NT2/D1 (cell line): ENCODE results near the gene DDX11.
"Not testable (repeated sequence)": the region's sequence is repeated elsewhere in the genome, so short reads cannot be mapped to it uniquely, and the experiment has no call there.

Experiments used
- DNase-seq: peaks from one replicate; pipeline ENCODE4 v3.0.0-alpha.2; 2011; ENCODE audit warnings: low read depth, low spot score
- H3K27me3 ChIP-seq: 2 replicates; pipeline ENCODE4 v1.6.0; 2011; ENCODE audit warnings: mild to moderate bottlenecking; ENCODE audit not compliant: insufficient read length, insufficient read depth
- H3K36me3 ChIP-seq: 2 replicates; pipeline ENCODE4 v1.6.1; 2011; ENCODE audit warnings: mild to moderate bottlenecking, low read length, mixed read lengths; ENCODE audit not compliant: insufficient read depth, insufficient read length
- H3K4me1 ChIP-seq: 2 replicates; pipeline ENCODE4 v1.5.1; 2011; ENCODE audit not compliant: insufficient read depth, insufficient read length
- H3K4me3 ChIP-seq: 2 replicates; pipeline ENCODE4 v1.5.1; 2011; ENCODE audit warnings: low read depth; ENCODE audit not compliant: insufficient read length
- H3K9ac ChIP-seq: 2 replicates; pipeline ENCODE4 v1.6.0; 2011; ENCODE audit warnings: low read depth; ENCODE audit not compliant: insufficient read length
- H3K9me3 ChIP-seq: 2 replicates; pipeline ENCODE4 v1.5.1; 2011; ENCODE audit warnings: mild to moderate bottlenecking, low read length; ENCODE audit not compliant: insufficient read depth

DDX11 gene

GRCh38 chr12:31096251-31097065 lies 22.8 kb downstream of the DDX11 start:
- DNase-seq, H3K4me1 ChIP-seq, H3K27me3 ChIP-seq, H3K9ac ChIP-seq, H3K4me3 ChIP-seq, H3K9me3 ChIP-seq: not testable (repeated sequence)
- peaks cover 65% of the 10 kb centered on the region for H3K36me3 ChIP-seq

GRCh38 chr12:31097819-31098218 lies 24.2 kb downstream of the DDX11 start:
- H3K4me1 ChIP-seq, H3K4me3 ChIP-seq, H3K9ac ChIP-seq, DNase-seq, H3K27me3 ChIP-seq, H3K9me3 ChIP-seq: not testable (repeated sequence)
- H3K36me3 ChIP-seq: peaks cover 64% of the 10 kb centered on the region

GRCh38 chr12:31098363-31098762 lies 24.7 kb downstream of the DDX11 start:
- H3K27me3 ChIP-seq, H3K4me1 ChIP-seq, H3K9me3 ChIP-seq, DNase-seq, H3K4me3 ChIP-seq, H3K9ac ChIP-seq: not testable (repeated sequence)
- H3K36me3 ChIP-seq: peaks cover 67% of the 10 kb centered on the region

- not testable (repeated sequence) for H3K9me3 ChIP-seq, H3K9ac ChIP-seq, H3K4me1 ChIP-seq, DNase-seq, H3K27me3 ChIP-seq, H3K4me3 ChIP-seq
- peaks cover 71% of the 10 kb centered on the region for H3K36me3 ChIP-seq
Measured at GRCh38 chr12:31098771-31099170, 25.1 kb downstream of the DDX11 start.

DNA sequence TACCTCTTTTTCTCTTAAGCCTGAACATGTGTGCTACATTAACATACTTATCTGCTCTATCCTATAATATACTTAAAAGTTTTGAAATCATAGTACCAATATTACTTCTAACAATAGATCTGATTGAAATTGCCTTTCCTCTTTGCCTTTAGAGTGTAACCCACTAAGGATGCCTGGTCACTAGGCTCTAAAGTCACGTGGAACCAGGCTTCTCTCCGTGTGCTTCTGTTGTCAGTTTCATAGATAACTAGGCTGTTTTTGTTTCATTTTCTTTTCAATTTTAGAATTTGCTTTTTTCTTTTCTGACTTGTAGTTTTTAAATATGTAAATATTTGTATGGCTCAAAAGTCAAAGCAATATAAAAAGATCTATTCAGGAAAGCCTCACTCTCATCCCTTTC lies 25.8 kb downstream of the DDX11 start:
- not testable (repeated sequence) for H3K9me3 ChIP-seq, H3K4me3 ChIP-seq, H3K9ac ChIP-seq, H3K4me1 ChIP-seq, H3K27me3 ChIP-seq, DNase-seq
- peaks cover 70% of the 10 kb centered on the region for H3K36me3 ChIP-seq

GRCh38 chr12:31100503-31101208 lies 27.0 kb downstream of the DDX11 start:
- not testable (repeated sequence) for H3K27me3 ChIP-seq, H3K4me3 ChIP-seq, H3K9me3 ChIP-seq, DNase-seq, H3K9ac ChIP-seq, H3K4me1 ChIP-seq
- peaks cover 67% of the 10 kb centered on the region for H3K36me3 ChIP-seq

- H3K27me3 ChIP-seq, H3K4me3 ChIP-seq, H3K9ac ChIP-seq, H3K4me1 ChIP-seq, DNase-seq, H3K9me3 ChIP-seq: not testable (repeated sequence)
- peaks cover 63% of the 10 kb centered on the region for H3K36me3 ChIP-seq
Measured at GRCh38 chr12:31102125-31102524, 28.5 kb downstream of the DDX11 start.

DNA sequence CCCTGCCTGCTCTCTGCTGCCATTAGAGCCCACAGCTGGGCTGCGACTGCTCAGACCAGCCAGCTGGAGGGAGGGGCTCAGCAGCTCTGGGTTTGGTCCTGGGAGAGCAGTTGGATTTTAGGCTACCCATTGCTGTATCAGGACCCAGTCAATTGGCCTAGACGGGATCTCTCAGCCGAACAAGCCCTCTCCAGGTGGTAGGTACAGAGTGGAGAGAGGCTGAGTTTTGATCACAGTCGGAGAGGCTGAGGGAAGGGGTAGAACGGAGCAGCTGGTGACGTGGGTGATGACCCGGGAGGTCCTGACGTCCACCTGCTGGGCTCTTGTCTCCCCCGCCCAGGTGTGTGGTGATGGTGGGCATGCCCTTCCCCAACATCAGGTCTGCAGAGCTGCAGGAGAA lies 28.9 kb downstream of the DDX11 start:
- H3K27me3 ChIP-seq: not testable (repeated sequence)

GRCh38 chr12:31103561-31103975 lies 29.9 kb downstream of the DDX11 start:
- H3K4me3 ChIP-seq, H3K4me1 ChIP-seq, H3K27me3 ChIP-seq, H3K9ac ChIP-seq, DNase-seq, H3K9me3 ChIP-seq: not testable (repeated sequence)
- peaks cover 58% of the 10 kb centered on the region for H3K36me3 ChIP-seq

More for the DNA sequence above, 28.9 kb downstream of the DDX11 start:
- H3K9ac ChIP-seq, H3K4me1 ChIP-seq, H3K9me3 ChIP-seq, DNase-seq, H3K4me3 ChIP-seq: not testable (repeated sequence)
- H3K36me3 ChIP-seq: peaks cover 63% of the 10 kb centered on the region

GRCh38 chr12:31104220-31104619 lies 30.6 kb downstream of the DDX11 start:
- DNase-seq, H3K9me3 ChIP-seq, H3K9ac ChIP-seq, H3K4me3 ChIP-seq, H3K4me1 ChIP-seq, H3K27me3 ChIP-seq: not testable (repeated sequence)
- H3K36me3 ChIP-seq: peaks cover 57% of the 10 kb centered on the region

DNA sequence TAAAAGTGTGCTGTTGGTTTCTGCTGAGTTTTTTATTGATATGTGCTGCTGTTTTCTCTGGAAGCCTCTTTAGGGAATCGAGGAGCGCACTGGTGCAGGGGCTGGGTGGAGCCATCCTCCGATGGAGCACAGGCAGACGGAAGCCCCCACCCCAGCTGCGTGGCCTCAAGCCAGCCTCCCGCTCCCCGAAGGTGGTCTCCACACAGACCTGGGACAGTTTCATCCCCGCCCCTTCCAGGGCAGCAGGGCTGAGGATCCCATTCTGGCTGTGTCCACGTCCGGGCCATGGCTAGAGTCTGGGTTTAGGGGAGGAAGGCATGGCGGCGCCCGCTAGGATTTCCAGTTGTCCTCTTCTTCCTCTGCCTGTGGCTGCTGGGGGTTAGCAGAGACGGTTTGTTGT lies 31.1 kb downstream of the DDX11 start:
- H3K27me3 ChIP-seq, H3K4me1 ChIP-seq, H3K4me3 ChIP-seq, DNase-seq, H3K9me3 ChIP-seq, H3K9ac ChIP-seq: not testable (repeated sequence)
- H3K36me3 ChIP-seq: peaks cover 57% of the 10 kb centered on the region
